Measurements from ENCODE around the gene MRPL55. TPM values are rescaled to one million over a fixed set of nuclear protein-coding genes. Genes with fewer than 3 reads are reported as not detected.
A peak's percentile ranks its signal among the peaks of the same experiment; 100 is the strongest.

The MRPL55 gene
- total and polyA plus RNA-seq, 2 of the 13 experiments (the other 11 are each of a cell fraction or from before 2014, with no cell fraction given), result 58.6 to 92.9 TPM

GRCh38 chr1:228102791-228103620, 6.1 kb downstream of the MRPL55 start, which contains the start of gene C1orf35 (continued):
- TF ChIP-seq SIN3A (IDR thresholded peaks at IDR 0.05; ENCODE audit: borderline replicate concordance, low read depth, low read length) (no peak; the same call in 1 of the 2 replicates), ATRX (CRISPR knock-in tag; IDR thresholded peaks at IDR 0.05; ENCODE audit: borderline replicate concordance) (no peak), BRCA1 (CRISPR knock-in tag; IDR thresholded peaks at IDR 0.05) (peak; percentile 51; the same call in 1 of the 2 replicates), ZNF234 (CRISPR knock-in tag; conservative IDR thresholded peaks at IDR 0.05) (no peak), NFATC3 (CRISPR knock-in tag; IDR thresholded peaks at IDR 0.05) (no peak), ZNF34 (CRISPR knock-in tag; IDR thresholded peaks at IDR 0.05; ENCODE audit: borderline replicate concordance) (no peak), GTF3A (CRISPR knock-in tag; conservative IDR thresholded peaks at IDR 0.05) (no peak), MBNL3 (CRISPR knock-in tag; conservative IDR thresholded peaks at IDR 0.05) (no peak), KDM2A (CRISPR knock-in tag; IDR thresholded peaks at IDR 0.05; ENCODE audit: borderline replicate concordance, low read depth) (peak; percentile 99; the same call in 1 of the 2 replicates), PBX2 (CRISPR knock-in tag; IDR thresholded peaks at IDR 0.05) (no peak), ZNF766 (CRISPR knock-in tag; IDR thresholded peaks at IDR 0.05; ENCODE audit: borderline replicate concordance) (peak; percentile 95), SYNCRIP (IDR thresholded peaks at IDR 0.05; ENCODE audit: insufficient read depth, low read depth, low read length) (no peak), NFIB (CRISPR knock-in tag; IDR thresholded peaks at IDR 0.05; ENCODE audit: borderline replicate concordance) (no peak), ATF3 (CRISPR knock-in tag; IDR thresholded peaks at IDR 0.05) (peak; percentile 41; the same call in 1 of the 2 replicates), ZFP91 (CRISPR knock-in tag; IDR thresholded peaks at IDR 0.05; ENCODE audit: borderline replicate concordance) (peak; percentile 91), ATF7 (IDR thresholded peaks at IDR 0.05) (peak; percentile 82), ATF7 (CRISPR knock-in tag; IDR thresholded peaks at IDR 0.05) (peak; percentile 69; the same call in 1 of the 2 replicates), NR3C1 (CRISPR knock-in tag; IDR thresholded peaks at IDR 0.05) (no peak), NR2F1 (CRISPR knock-in tag; IDR thresholded peaks at IDR 0.05) (no peak)
- TF ChIP-seq, protein P1, sequence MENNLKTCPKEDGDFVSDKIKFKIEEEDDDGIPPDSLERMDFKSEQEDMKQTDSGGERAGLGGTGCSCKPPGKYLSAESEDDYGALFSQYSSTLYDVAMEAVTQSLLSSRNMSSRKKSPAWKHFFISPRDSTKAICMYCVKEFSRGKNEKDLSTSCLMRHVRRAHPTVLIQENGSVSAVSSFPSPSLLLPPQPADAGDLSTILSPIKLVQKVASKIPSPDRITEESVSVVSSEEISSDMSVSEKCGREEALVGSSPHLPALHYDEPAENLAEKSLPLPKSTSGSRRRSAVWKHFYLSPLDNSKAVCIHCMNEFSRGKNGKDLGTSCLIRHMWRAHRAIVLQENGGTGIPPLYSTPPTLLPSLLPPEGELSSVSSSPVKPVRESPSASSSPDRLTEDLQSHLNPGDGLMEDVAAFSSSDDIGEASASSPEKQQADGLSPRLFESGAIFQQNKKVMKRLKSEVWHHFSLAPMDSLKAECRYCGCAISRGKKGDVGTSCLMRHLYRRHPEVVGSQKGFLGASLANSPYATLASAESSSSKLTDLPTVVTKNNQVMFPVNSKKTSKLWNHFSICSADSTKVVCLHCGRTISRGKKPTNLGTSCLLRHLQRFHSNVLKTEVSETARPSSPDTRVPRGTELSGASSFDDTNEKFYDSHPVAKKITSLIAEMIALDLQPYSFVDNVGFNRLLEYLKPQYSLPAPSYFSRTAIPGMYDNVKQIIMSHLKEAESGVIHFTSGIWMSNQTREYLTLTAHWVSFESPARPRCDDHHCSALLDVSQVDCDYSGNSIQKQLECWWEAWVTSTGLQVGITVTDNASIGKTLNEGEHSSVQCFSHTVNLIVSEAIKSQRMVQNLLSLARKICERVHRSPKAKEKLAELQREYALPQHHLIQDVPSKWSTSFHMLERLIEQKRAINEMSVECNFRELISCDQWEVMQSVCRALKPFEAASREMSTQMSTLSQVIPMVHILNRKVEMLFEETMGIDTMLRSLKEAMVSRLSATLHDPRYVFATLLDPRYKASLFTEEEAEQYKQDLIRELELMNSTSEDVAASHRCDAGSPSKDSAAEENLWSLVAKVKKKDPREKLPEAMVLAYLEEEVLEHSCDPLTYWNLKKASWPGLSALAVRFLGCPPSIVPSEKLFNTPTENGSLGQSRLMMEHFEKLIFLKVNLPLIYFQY (CRISPR knock-in tag; IDR thresholded peaks at IDR 0.05; ENCODE audit: borderline replicate concordance), result peak; percentile 92; the same call in 1 of the 2 replicates

Data from HepG2 (cell line).